Neuron (in vitro differentiated cells): ENCODE measurements around the gene PMEL.

Experiments
- H2AFZ ChIP-seq: one replicate; pipeline ENCODE4 v1.6.1; 2013; ENCODE audit warnings: low read depth, mild to moderate bottlenecking, inconsistent platforms, low read length, moderate library complexity
- H3K27me3 ChIP-seq: one replicate; pipeline ENCODE4 v1.6.1; 2013; ENCODE audit warnings: low read length; ENCODE audit not compliant: insufficient read depth
- H3K36me3 ChIP-seq: one replicate; pipeline ENCODE4 v1.6.1; 2013; ENCODE audit warnings: low read length; ENCODE audit not compliant: insufficient read depth
- H3K4me1 ChIP-seq: one replicate; pipeline ENCODE4 v1.6.1; 2013; ENCODE audit warnings: low read length; ENCODE audit not compliant: insufficient read depth
- H3K4me3 ChIP-seq: 2 replicates; pipeline ENCODE4 v1.5.1; 2013; ENCODE audit warnings: mild to moderate bottlenecking, low read length, moderate library complexity
- H3K9me3 ChIP-seq: one replicate; pipeline ENCODE4 v1.6.1; 2013; ENCODE audit warnings: low read length

Gene PMEL

GRCh38 chr12:55955344-55955743 lies 10.5 kb downstream of the PMEL start:
- H3K9me3 ChIP-seq = no peaks in the 10 kb centered on the region
- no peak overlapping the region for H3K4me3 ChIP-seq
- H3K27me3 ChIP-seq = no peaks in the 10 kb centered on the region
- H3K4me1 ChIP-seq = no peaks in the 10 kb centered on the region
- no peak overlapping the region for H2AFZ ChIP-seq
- no peaks in the 10 kb centered on the region for H3K36me3 ChIP-seq

- Histone ChIP-seq H3K4me3 (no peak overlapping the region), H3K36me3 (no peaks in the 10 kb centered on the region), H2AFZ (no peak overlapping the region), H3K4me1 (no peaks in the 10 kb centered on the region), H3K9me3 (no peaks in the 10 kb centered on the region), H3K27me3 (no peaks in the 10 kb centered on the region)
Observed at GRCh38 chr12:55946553-55946952, 19.3 kb downstream of the PMEL start.

GRCh38 chr12:55942577-55943136 lies 23.2 kb downstream of the PMEL start:
- Histone ChIP-seq H3K9me3 (no peaks in the 10 kb centered on the region), H2AFZ (no peak overlapping the region), H3K27me3 (no peaks in the 10 kb centered on the region), H3K4me1 (peaks cover 7% of the 10 kb centered on the region), H3K36me3 (no peaks in the 10 kb centered on the region), H3K4me3 (no peak overlapping the region)

- H3K4me1 ChIP-seq = peaks cover 7% of the 10 kb centered on the region
- H3K27me3 ChIP-seq = no peaks in the 10 kb centered on the region
- no peak overlapping the region for H2AFZ ChIP-seq
- no peaks in the 10 kb centered on the region for H3K9me3 ChIP-seq
- H3K36me3 ChIP-seq = no peaks in the 10 kb centered on the region
- no peak overlapping the region for H3K4me3 ChIP-seq
Observed at GRCh38 chr12:55942055-55942454, 23.8 kb downstream of the PMEL start.

GRCh38 chr12:55940065-55940732 lies 25.6 kb downstream of the PMEL start:
- Histone ChIP-seq H3K36me3 (no peaks in the 10 kb centered on the region), H3K4me1 (peaks cover 7% of the 10 kb centered on the region), H2AFZ (no peak overlapping the region), H3K4me3 (no peak overlapping the region), H3K27me3 (no peaks in the 10 kb centered on the region), H3K9me3 (no peaks in the 10 kb centered on the region)

- Histone ChIP-seq H3K4me1 (peaks cover 7% of the 10 kb centered on the region), H2AFZ (no peak overlapping the region), H3K4me3 (no peak overlapping the region), H3K27me3 (no peaks in the 10 kb centered on the region), H3K36me3 (no peaks in the 10 kb centered on the region), H3K9me3 (no peaks in the 10 kb centered on the region)
Observed at GRCh38 chr12:55938826-55939501, 26.9 kb downstream of the PMEL start.

GRCh38 chr12:55937981-55938380 lies 27.9 kb downstream of the PMEL start:
- Histone ChIP-seq H3K27me3 (no peaks in the 10 kb centered on the region), H3K9me3 (no peaks in the 10 kb centered on the region), H3K36me3 (no peaks in the 10 kb centered on the region), H3K4me1 (peaks cover 7% of the 10 kb centered on the region), H3K4me3 (no peak overlapping the region), H2AFZ (no peak overlapping the region)

- Histone ChIP-seq H2AFZ (no peak overlapping the region), H3K9me3 (no peaks in the 10 kb centered on the region), H3K27me3 (peaks cover 6% of the 10 kb centered on the region), H3K4me3 (no peak overlapping the region), H3K36me3 (no peaks in the 10 kb centered on the region), H3K4me1 (peaks cover 17% of the 10 kb centered on the region)
Observed at GRCh38 chr12:55935738-55936151, 30.1 kb downstream of the PMEL start.

- Histone ChIP-seq H3K9me3 (no peaks in the 10 kb centered on the region), H2AFZ (no peak overlapping the region), H3K36me3 (no peaks in the 10 kb centered on the region), H3K27me3 (peaks cover 6% of the 10 kb centered on the region), H3K4me1 (peaks cover 12% of the 10 kb centered on the region), H3K4me3 (no peak overlapping the region)
Observed at GRCh38 chr12:55934773-55935172, 31.1 kb downstream of the PMEL start.

GRCh38 chr12:55933799-55934742 lies 31.8 kb downstream of the PMEL start:
- Histone ChIP-seq H3K9me3 (no peaks in the 10 kb centered on the region), H3K4me3 (no peak overlapping the region), H3K4me1 (peaks cover 12% of the 10 kb centered on the region), H3K27me3 (peaks cover 6% of the 10 kb centered on the region), H2AFZ (no peak overlapping the region), H3K36me3 (no peaks in the 10 kb centered on the region)

- Histone ChIP-seq H3K27me3 (peaks cover 6% of the 10 kb centered on the region), H3K4me1 (peaks cover 12% of the 10 kb centered on the region), H3K9me3 (no peaks in the 10 kb centered on the region), H3K4me3 (no peak overlapping the region), H2AFZ (no peak overlapping the region), H3K36me3 (no peaks in the 10 kb centered on the region)
Observed at GRCh38 chr12:55933169-55933798, 32.6 kb downstream of the PMEL start.

- Histone ChIP-seq H3K9me3 (no peaks in the 10 kb centered on the region), H3K4me1 (peaks cover 12% of the 10 kb centered on the region), H2AFZ (peak overlapping the region; percentile 63), H3K4me3 (peak overlapping the region; percentile 49), H3K27me3 (peaks cover 6% of the 10 kb centered on the region), H3K36me3 (no peaks in the 10 kb centered on the region)
Observed at GRCh38 chr12:55932551-55932910, 33.3 kb downstream of the PMEL start.
